H1 (cell line): ENCODE results near the gene NAPG.
"Not testable (repeated sequence)": the region's sequence is repeated elsewhere in the genome, so short reads cannot be mapped to it uniquely, and the experiment has no call there.

Source experiments
- ASH2L ChIP-seq: fragments of 200-600, 300-600 bp; sonication (generic); IDR thresholded peaks from one replicate; pipeline ENCODE4 v1.7.1; 2017; ENCODE audit warnings: low read length
- FOSL1 ChIP-seq: IDR thresholded peaks from 2 replicates; pipeline ENCODE4 v1.6.1; 2011; ENCODE audit warnings: mild to moderate bottlenecking, low read depth, low read length, moderate library complexity; ENCODE audit not compliant: insufficient read depth
- POLR2AphosphoS5 ChIP-seq: IDR thresholded peaks from 2 replicates; pipeline ENCODE4 v1.6.1; 2011; ENCODE audit warnings: low read depth, low read length
- TAF7 ChIP-seq: optimal IDR thresholded peaks from 2 replicates; pipeline ENCODE3; 2011; ENCODE audit warnings: low read depth, mild to moderate bottlenecking, inconsistent platforms, low read length, moderate library complexity, borderline replicate concordance

- not testable (repeated sequence) for TF ChIP-seq ASH2L, TAF7, FOSL1, POLR2AphosphoS5
Observed at GRCh38 chr18:10539124-10539523, 13.3 kb downstream of the NAPG start.
